ENCODE measurements around the gene TIAM2. TPM values are rescaled to one million over a fixed set of nuclear protein-coding genes. Genes with fewer than 3 reads are reported as not detected.

The TIAM2 gene
- total and polyA plus RNA-seq, 10 of the 15 experiments (the other 5 are each of a cell fraction or from before 2014, with no cell fraction given) = 1.1 to 10.5 (median 2.3) TPM

- H3K4me2 ChIP-seq (ENCODE audit: control insufficient read depth, insufficient read depth) = no peak overlapping the region
- no peak overlapping the region for H3K27ac ChIP-seq (ENCODE audit: control insufficient read depth, insufficient read depth)
- ATAC-seq (no peak), FAIRE-seq (no peak), DNase-seq (ENCODE audit: low read depth, low spot score) (no peak)
- no peak overlapping the region for H3K4me3 ChIP-seq
- H3K36me3 ChIP-seq (ENCODE audit: control insufficient read depth in 2 of 2, insufficient read depth in 2 of 2, low read length in 1 of 2) = no peaks in the 10 kb centered on the region
- no peak overlapping the region for H3K9ac ChIP-seq (ENCODE audit: control insufficient read depth, insufficient read depth, low read length)
- BruUV-seq (replicated peaks) = no TSS peak
- TF ChIP-seq TAF1 (IDR thresholded peaks at IDR 0.05; ENCODE audit: borderline replicate concordance, low read depth, low read length) (no peak), EP300 (IDR thresholded peaks at IDR 0.05; ENCODE audit: borderline replicate concordance in 1 of 2, control insufficient read depth in 1 of 2, low read depth in 2 of 2, low read length in 2 of 2) (no peak)
- H2AFZ ChIP-seq (ENCODE audit: control insufficient read depth, low read depth, low read length) = no peak overlapping the region
- H3K9me3 ChIP-seq (replicated peaks; ENCODE audit: control insufficient read depth, insufficient read depth, low read length) = no peaks in the 10 kb centered on the region
- RAD21 ChIA-PET (ENCODE audit: unreplicated experiment) = no interaction called here
- H3K27me3 ChIP-seq (replicated peaks in 1 of 2; ENCODE audit: control insufficient read depth in 2 of 2, insufficient read depth in 2 of 2, low read length in 1 of 2) = peaks cover 4 to 6% of the 10 kb centered on the region in 2 experiments; a peak in 3 of 4 replicates
- H3K4me1 ChIP-seq (ENCODE audit: control insufficient read depth, insufficient read depth, low read length) = no peaks in the 10 kb centered on the region
- 25% methylated on average over 4 of the region's 4 CpGs for WGBS (ENCODE audit: insufficient coverage, insufficient replicate concordance, low lambda C conversion rate, missing lambda C conversion rate)
- POLR2A ChIA-PET = no interaction called here
- SMC1A ChIA-PET (ENCODE audit: uncharacterized antibody, unreplicated experiment) = no interaction called here
- H3K79me2 ChIP-seq (ENCODE audit: control insufficient read depth, insufficient read depth, low read length) = no peaks in the 10 kb centered on the region
- CTCF ChIA-PET = no interaction called here
- in situ Hi-C loops (cut with MboI) = no loop called here
- intact Hi-C loops (cut with micrococcal nuclease; ENCODE audit: unreplicated experiment) = no loop called here
- H4K20me1 ChIP-seq (ENCODE audit: control insufficient read depth, insufficient read depth) = no peaks in the 10 kb centered on the region
Observed at GRCh38 chr6:154991207-154991606, 3.9 kb upstream of the TIAM2 start.

- Histone ChIP-seq H4K20me1 (ENCODE audit: control insufficient read depth, insufficient read depth) (no peaks in the 10 kb centered on the region), H3K79me2 (ENCODE audit: control insufficient read depth, insufficient read depth, low read length) (no peaks in the 10 kb centered on the region), H3K27me3 (replicated peaks in 1 of 2; ENCODE audit: control insufficient read depth in 2 of 2, insufficient read depth in 2 of 2, low read length in 1 of 2) (peaks cover 5 to 10% of the 10 kb centered on the region in 2 experiments; a peak in 3 of 4 replicates), H3K27ac (ENCODE audit: control insufficient read depth, insufficient read depth) (no peak overlapping the region), H2AFZ (ENCODE audit: control insufficient read depth, low read depth, low read length) (no peak overlapping the region), H3K36me3 (ENCODE audit: control insufficient read depth in 2 of 2, insufficient read depth in 2 of 2, low read length in 1 of 2) (no peaks in the 10 kb centered on the region), H3K9ac (ENCODE audit: control insufficient read depth, insufficient read depth, low read length) (no peak overlapping the region), H3K4me1 (ENCODE audit: control insufficient read depth, insufficient read depth, low read length) (no peaks in the 10 kb centered on the region), H3K9me3 (replicated peaks; ENCODE audit: control insufficient read depth, insufficient read depth, low read length) (no peaks in the 10 kb centered on the region), H3K4me3 (no peak overlapping the region), H3K4me2 (ENCODE audit: control insufficient read depth, insufficient read depth) (no peak overlapping the region)
- in situ Hi-C loops (cut with MboI) = no loop called here
- ChIA-PET CTCF (no interaction called here), POLR2A (no interaction called here), SMC1A (ENCODE audit: uncharacterized antibody, unreplicated experiment) (no interaction called here), RAD21 (ENCODE audit: unreplicated experiment) (no interaction called here)
- ATAC-seq (no peak), DNase-seq (ENCODE audit: low read depth, low spot score) (no peak), FAIRE-seq (no peak)
- BruUV-seq (replicated peaks) = no TSS peak
- WGBS (ENCODE audit: insufficient coverage, insufficient replicate concordance, low lambda C conversion rate, missing lambda C conversion rate) = 47% methylated on average over 6 of the region's 6 CpGs
- intact Hi-C loops (cut with micrococcal nuclease; ENCODE audit: unreplicated experiment) = no loop called here
- TF ChIP-seq CBFB (IDR thresholded peaks at IDR 0.05; ENCODE audit: low read depth) (no peak), CHD4 (IDR thresholded peaks at IDR 0.05) (no peak), MTA2 (IDR thresholded peaks at IDR 0.05; ENCODE audit: low read depth) (no peak), CHD1 (IDR thresholded peaks at IDR 0.05; ENCODE audit: low read depth, low read length) (no peak), RELB (IDR thresholded peaks at IDR 0.05; ENCODE audit: low read depth) (no peak), PAX5 (IDR thresholded peaks at IDR 0.05; ENCODE audit: borderline replicate concordance, low read depth, low read length) (no peak), CBX3 (IDR thresholded peaks at IDR 0.05; ENCODE audit: borderline replicate concordance, low read depth) (no peak), PRDM15 (CRISPR knock-in tag; IDR thresholded peaks at IDR 0.05) (no peak), POLR2AphosphoS5 (IDR thresholded peaks at IDR 0.05; ENCODE audit: low read length) (no peak), ZNF24 (IDR thresholded peaks at IDR 0.05) (no peak), BCL11A (IDR thresholded peaks at IDR 0.05; ENCODE audit: low read depth, low read length) (no peak)
Observed at GRCh38 chr6:154993026-154993425, 2.1 kb upstream of the TIAM2 start.

Data from GM12878 (cell line).